Measurements from ENCODE around the gene ST6GALNAC2. TPM values are rescaled to one million over a fixed set of nuclear protein-coding genes. Genes with fewer than 3 reads are reported as not detected.

Gene ST6GALNAC2
- total RNA-seq: under 1 TPM; 0.19 to 0.51 TPM

DNA sequence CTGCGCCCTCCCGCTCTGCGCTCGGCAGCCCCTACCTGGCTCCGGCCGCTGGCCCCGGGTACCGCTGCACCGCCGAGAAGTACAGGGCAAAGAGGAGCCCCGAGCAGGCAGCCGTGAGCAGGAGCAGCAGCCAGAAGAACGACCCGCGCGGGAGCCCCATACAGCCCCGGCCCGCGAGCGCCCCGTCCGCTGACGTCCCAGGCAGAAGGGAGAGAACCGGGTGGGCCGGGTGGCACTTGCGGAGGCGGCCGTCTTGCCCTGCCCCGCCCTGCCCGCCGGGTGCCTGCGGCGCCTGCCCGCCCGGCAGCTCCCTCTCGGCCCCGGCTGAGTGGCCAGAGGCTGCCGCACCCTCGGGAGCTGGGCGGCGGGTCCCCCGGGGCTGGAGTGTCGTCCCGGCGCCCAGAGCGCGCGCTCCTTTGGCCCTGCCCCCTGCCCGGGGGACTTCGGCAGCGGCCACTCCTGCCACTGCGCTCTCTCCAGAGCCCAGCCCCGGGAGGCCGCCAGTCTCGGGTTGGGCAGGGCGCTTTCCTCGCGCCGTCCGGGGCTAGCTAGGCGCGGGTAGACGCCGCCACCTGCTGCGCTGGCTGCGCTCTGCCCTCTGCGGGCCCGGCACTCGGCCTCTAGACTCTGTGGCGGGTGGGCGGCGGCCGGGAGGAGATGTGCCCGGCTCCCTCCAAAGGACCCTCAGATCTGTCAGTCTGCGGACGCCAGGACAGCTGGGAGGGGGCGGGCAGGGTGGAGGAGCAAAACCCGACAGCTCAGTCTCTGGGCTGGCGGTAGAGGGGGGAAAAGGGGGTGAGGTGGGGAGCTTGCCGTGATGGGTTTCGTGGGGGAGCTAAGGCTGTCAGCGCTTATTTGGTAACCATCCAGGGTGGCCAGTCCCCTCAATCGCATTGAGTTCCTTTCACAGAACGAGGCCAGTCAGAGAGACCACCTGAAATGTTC lies at the start of gene ST6GALNAC2:
ST6GALNAC2 (minus strand) TSS at position 212 of the 945 bp plus-strand sequence; CDS start at position 160, 52 bp downstream.
- ChIA-PET POLR2A (interaction anchor here (1.1 to 1.5 kb wide), 3 partner anchors 25 to 28 kb away, joined by 3 to 9 read pairs (median 3); no protein-coding TSS in a partner anchor), CTCF (interaction anchor here (0.9 to 1.9 kb wide), 8 partner anchors 29 to 201 kb away, joined by 3 to 14 read pairs (median 5); partner anchors contain the start of gene SPHK1)
- H3K4me1 Mint-ChIP-seq (ENCODE audit: low read depth): peaks cover 13% of the 10 kb centered on the region
- peaks cover 3% of the 10 kb centered on the region for H3K36me3 Mint-ChIP-seq
- DNase-seq: peak; percentile 53
- H3K27me3 Mint-ChIP-seq: peaks cover 46% of the 10 kb centered on the region
- H3K4me3 Mint-ChIP-seq: peak within 1 kb of the TSS; percentile 57
- intact Hi-C loops (cut with micrococcal nuclease): loop anchor here (5.0 kb wide), 1 partner anchor 46 kb away; no protein-coding TSS in a partner anchor
- no peak within 1 kb of the TSS for H3K27ac Mint-ChIP-seq
- H3K9me3 Mint-ChIP-seq: no peaks in the 10 kb centered on the region

GRCh38 chr17:76635039-76635438 lies 49.4 kb upstream of the ST6GALNAC2 start:
- CTCF ChIA-PET: interaction anchor here (0.7 to 4.4 kb wide), 3 partner anchors 11 to 586 kb away, joined by 4 to 31 read pairs (median 5); no protein-coding TSS in a partner anchor
- Mint-ChIP-seq H3K27ac (no peak overlapping the region), H3K9me3 (no peaks in the 10 kb centered on the region), H3K4me1 (ENCODE audit: low read depth) (no peaks in the 10 kb centered on the region), H3K27me3 (no peaks in the 10 kb centered on the region), H3K4me3 (no peak overlapping the region), H3K36me3 (no peaks in the 10 kb centered on the region)
- intact Hi-C loops (cut with micrococcal nuclease): no loop called here
- DNase-seq: no peak
- POLR2A ChIA-PET: no interaction called here

DNA sequence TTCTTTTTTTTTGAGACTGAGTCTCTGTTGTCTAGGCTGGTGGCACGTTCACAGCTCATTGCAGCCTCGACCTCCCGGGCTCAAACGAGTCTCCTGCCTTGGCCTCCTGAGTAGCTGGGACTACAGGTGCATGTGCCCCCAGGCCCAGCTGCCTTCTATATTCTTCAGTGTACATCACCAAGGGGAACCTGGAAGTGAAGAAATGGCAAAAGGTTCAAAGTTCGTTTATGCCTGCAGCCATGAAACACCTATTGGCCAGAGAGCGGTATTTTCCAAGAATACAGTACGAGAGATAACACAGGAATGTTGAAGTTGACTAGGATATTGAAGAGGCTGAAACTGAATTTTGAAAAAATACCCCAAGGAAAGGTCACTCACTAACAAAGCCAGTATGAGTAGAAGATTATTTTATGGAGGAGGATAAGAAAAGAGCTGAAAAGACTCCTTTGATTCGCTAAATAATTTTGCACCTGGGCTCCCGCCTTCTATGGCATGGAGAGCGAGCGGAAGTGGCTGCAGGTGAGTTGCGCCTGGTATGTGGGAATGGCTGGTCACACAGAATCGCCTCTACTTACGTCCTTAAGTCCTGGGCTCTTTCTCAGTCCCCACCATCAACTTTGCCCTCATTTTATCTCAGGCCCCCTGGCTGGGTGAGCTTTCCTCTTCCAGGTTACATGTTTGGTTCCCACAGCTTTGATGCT lies 48.1 kb upstream of the ST6GALNAC2 start:
- no peaks in the 10 kb centered on the region for H3K27me3 Mint-ChIP-seq
- no peak overlapping the region for H3K4me3 Mint-ChIP-seq
- H3K4me1 Mint-ChIP-seq (ENCODE audit: low read depth): no peaks in the 10 kb centered on the region
- no peak for DNase-seq
- ChIA-PET POLR2A (no interaction called here), CTCF (interaction anchor here (0.6 to 4.4 kb wide), 2 partner anchors 10 to 84 kb away, joined by 4 to 31 read pairs; no protein-coding TSS in a partner anchor)
- H3K36me3 Mint-ChIP-seq: no peaks in the 10 kb centered on the region
- intact Hi-C loops (cut with micrococcal nuclease): loop anchor here (5.0 kb wide), 1 partner anchor 46 kb away; the partner anchor contains the start of gene ST6GALNAC2
- no peak overlapping the region for H3K27ac Mint-ChIP-seq
- no peaks in the 10 kb centered on the region for H3K9me3 Mint-ChIP-seq

DNA sequence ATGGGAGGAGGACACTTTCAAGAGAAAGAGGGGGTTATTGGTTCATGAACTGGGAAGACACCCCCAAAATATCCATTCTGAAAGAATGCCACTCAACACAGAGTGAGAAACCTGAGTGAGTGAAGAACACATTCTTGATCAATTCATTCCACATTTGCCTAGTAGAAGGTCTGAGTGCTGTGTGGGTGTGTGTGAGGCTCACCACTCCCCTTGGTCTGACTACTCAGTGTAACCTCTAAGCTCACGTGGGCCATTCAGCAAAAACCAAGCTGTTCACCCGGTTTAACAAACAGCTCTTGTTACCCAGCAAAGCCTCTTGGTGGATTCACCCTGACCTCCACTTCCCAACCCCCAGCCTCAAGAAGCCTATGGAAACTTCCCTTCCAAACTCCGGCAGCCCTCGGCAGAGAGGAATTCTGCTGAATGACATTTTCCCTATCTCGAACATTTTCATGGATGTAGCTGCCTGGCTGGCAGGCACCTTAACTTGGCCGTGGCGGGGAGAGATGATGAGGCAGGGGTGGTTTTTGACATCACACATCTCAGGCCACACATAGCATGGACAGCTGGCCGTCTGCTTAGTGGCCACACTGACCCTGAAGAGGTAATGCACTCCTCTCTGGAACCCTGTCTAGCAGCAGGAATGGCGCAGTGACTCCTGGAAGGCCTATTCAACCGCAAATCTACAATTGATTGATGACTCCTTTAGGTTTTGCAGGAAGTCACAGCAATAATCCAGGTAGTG lies 46.3 kb upstream of the ST6GALNAC2 start:
- ChIA-PET POLR2A (no interaction called here), CTCF (interaction anchor here (0.6 to 4.4 kb wide), 3 partner anchors 8 to 50 kb away, joined by 3 to 31 read pairs (median 4); no protein-coding TSS in a partner anchor)
- H3K4me3 Mint-ChIP-seq: no peak overlapping the region
- no peak overlapping the region for H3K27ac Mint-ChIP-seq
- H3K36me3 Mint-ChIP-seq: no peaks in the 10 kb centered on the region
- no peaks in the 10 kb centered on the region for H3K27me3 Mint-ChIP-seq
- no peak for DNase-seq
- no peaks in the 10 kb centered on the region for H3K9me3 Mint-ChIP-seq
- intact Hi-C loops (cut with micrococcal nuclease): loop anchor here (5.0 kb wide), 1 partner anchor 45 kb away; the partner anchor contains the start of gene ST6GALNAC2
- H3K4me1 Mint-ChIP-seq (ENCODE audit: low read depth): no peaks in the 10 kb centered on the region

DNA sequence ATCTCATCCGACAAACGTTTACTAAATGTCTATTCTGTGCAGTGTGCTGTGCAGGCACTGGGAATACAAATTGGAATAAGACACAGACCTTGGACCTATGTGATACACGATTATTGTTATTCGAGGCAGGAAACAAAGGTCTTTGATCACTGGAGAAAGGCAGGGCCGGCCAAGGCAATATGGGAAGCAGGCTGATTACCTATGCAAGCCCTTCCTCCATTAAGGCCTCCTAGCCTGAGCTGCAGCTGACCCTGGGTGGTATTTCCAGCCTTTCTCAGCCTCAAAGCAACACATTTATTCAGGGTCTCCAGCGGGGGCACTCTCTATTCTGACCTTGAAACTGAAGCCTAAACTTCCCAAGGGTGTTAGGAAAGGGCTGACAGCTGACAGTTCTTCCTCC lies 44.5 kb upstream of the ST6GALNAC2 start:
- intact Hi-C loops (cut with micrococcal nuclease): loop anchor here (5.0 kb wide), 1 partner anchor 43 kb away; the partner anchor contains the start of gene ST6GALNAC2
- no peak overlapping the region for H3K27ac Mint-ChIP-seq
- CTCF ChIA-PET: no interaction called here

GRCh38 chr17:76627510-76627909 lies 41.9 kb upstream of the ST6GALNAC2 start:
- Mint-ChIP-seq H3K4me1 (ENCODE audit: low read depth) (peaks cover 5% of the 10 kb centered on the region), H3K4me3 (no peak overlapping the region), H3K36me3 (no peaks in the 10 kb centered on the region), H3K9me3 (no peaks in the 10 kb centered on the region), H3K27me3 (no peaks in the 10 kb centered on the region), H3K27ac (no peak overlapping the region)
- POLR2A ChIA-PET: interaction anchor here (0.6 kb wide), 1 partner anchor 110 kb away, joined by 3 read pairs; the partner anchor contains the start of gene MFSD11
- DNase-seq: no peak
- intact Hi-C loops (cut with micrococcal nuclease): loop anchor here (10.0 kb wide), 1 partner anchor 57 kb away; no protein-coding TSS in a partner anchor
- CTCF ChIA-PET: interaction anchor here (1.5 to 7.2 kb wide), 2 partner anchors 87 to 104 kb away, joined by 4 to 112 read pairs; no protein-coding TSS in a partner anchor

More for the DNA sequence above, 44.5 kb upstream of the ST6GALNAC2 start:
- POLR2A ChIA-PET: no interaction called here
- H3K36me3 Mint-ChIP-seq: no peaks in the 10 kb centered on the region
- H3K27me3 Mint-ChIP-seq: no peaks in the 10 kb centered on the region
- no peak for DNase-seq
- H3K4me3 Mint-ChIP-seq: no peak overlapping the region
- H3K9me3 Mint-ChIP-seq: no peaks in the 10 kb centered on the region
- H3K4me1 Mint-ChIP-seq (ENCODE audit: low read depth): no peaks in the 10 kb centered on the region

GRCh38 chr17:76626442-76626841 lies 40.8 kb upstream of the ST6GALNAC2 start:
- H3K27me3 Mint-ChIP-seq: no peaks in the 10 kb centered on the region
- no peak for DNase-seq
- no peak overlapping the region for H3K27ac Mint-ChIP-seq
- no peaks in the 10 kb centered on the region for H3K9me3 Mint-ChIP-seq
- H3K36me3 Mint-ChIP-seq: no peaks in the 10 kb centered on the region
- ChIA-PET CTCF (interaction anchor here (1.0 to 7.2 kb wide), 5 partner anchors 14 to 103 kb away, joined by 3 to 112 read pairs (median 4); no protein-coding TSS in a partner anchor), POLR2A (no interaction called here)
- intact Hi-C loops (cut with micrococcal nuclease): loop anchor here (10.0 kb wide), 1 partner anchor 58 kb away; no protein-coding TSS in a partner anchor
- peaks cover 5% of the 10 kb centered on the region for H3K4me1 Mint-ChIP-seq (ENCODE audit: low read depth)
- H3K4me3 Mint-ChIP-seq: no peak overlapping the region

DNA sequence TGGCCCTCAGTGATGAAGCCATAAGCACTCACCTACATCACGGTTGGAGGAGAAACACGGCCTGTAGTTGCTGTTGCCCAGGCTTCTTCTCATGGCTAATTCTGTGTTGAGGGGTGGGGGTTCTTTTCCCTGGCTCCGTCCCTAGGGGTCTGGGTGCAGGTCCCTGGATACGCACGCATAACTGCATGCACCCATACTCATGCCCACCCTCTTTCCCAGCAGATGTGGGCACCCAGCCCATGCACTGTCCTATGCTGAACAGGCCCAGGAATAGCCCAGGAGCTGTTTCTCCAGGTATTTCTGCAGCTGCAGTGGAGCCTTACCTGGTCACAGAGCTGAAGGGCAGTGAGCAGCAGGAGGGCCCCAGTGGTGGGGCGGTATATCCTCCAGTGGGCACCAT lies 39.8 kb upstream of the ST6GALNAC2 start:
- no peak for DNase-seq
- H3K4me3 Mint-ChIP-seq: no peak overlapping the region
- ChIA-PET CTCF (interaction anchor here (1.0 to 7.2 kb wide), 12 partner anchors 8 to 107 kb away, joined by 3 to 112 read pairs (median 18); no protein-coding TSS in a partner anchor), POLR2A (no interaction called here)
- no peaks in the 10 kb centered on the region for H3K36me3 Mint-ChIP-seq
- H3K9me3 Mint-ChIP-seq: no peaks in the 10 kb centered on the region
- no peak overlapping the region for H3K27ac Mint-ChIP-seq
- H3K27me3 Mint-ChIP-seq: no peaks in the 10 kb centered on the region
- peaks cover 5% of the 10 kb centered on the region for H3K4me1 Mint-ChIP-seq (ENCODE audit: low read depth)
- intact Hi-C loops (cut with micrococcal nuclease): loop anchor here (10.0 kb wide), 1 partner anchor 59 kb away; no protein-coding TSS in a partner anchor

- Mint-ChIP-seq H3K4me3 (no peak overlapping the region), H3K27me3 (no peaks in the 10 kb centered on the region), H3K36me3 (no peaks in the 10 kb centered on the region), H3K9me3 (no peaks in the 10 kb centered on the region), H3K27ac (no peak overlapping the region), H3K4me1 (ENCODE audit: low read depth) (peaks cover 5% of the 10 kb centered on the region)
- CTCF ChIA-PET: interaction anchor here (0.5 to 7.2 kb wide), 58 partner anchors 8 to 1444 kb away, joined by 3 to 112 read pairs (median 4); partner anchors contain the start of genes PRCD and ST6GALNAC2
- POLR2A ChIA-PET: interaction anchor here (1.3 kb wide), 1 partner anchor 65 kb away, joined by 4 read pairs; no protein-coding TSS in a partner anchor
- DNase-seq: peak; percentile 85
- intact Hi-C loops (cut with micrococcal nuclease): loop anchor here (1.0 to 10.0 kb wide), 3 partner anchors 61 to 100 kb away; no protein-coding TSS in a partner anchor
Measured at GRCh38 chr17:76623271-76624146, 37.8 kb upstream of the ST6GALNAC2 start.

DNA sequence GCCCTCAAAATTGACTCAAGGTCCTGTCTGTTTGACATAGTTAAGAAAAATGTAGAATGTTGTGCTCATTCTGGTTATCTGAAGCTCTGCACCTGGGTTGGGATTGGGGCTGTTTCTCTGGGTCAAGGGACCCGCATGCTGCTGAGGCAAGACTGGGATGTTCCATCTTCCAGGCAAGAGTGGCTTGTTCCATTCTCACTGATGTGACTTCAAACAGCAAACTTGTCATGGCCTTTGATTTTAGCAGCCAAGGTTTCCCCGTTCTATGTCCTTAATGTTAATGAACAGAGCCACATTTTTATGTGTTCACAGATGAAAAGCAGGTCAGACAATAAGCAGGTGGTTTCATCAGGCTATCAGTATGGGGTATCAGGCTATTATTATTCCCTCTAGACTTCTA lies 32.2 kb upstream of the ST6GALNAC2 start:
- DNase-seq: no peak
- Mint-ChIP-seq H3K36me3 (no peaks in the 10 kb centered on the region), H3K27me3 (no peaks in the 10 kb centered on the region), H3K9me3 (peaks cover 4% of the 10 kb centered on the region), H3K4me1 (ENCODE audit: low read depth) (no peaks in the 10 kb centered on the region), H3K27ac (no peak overlapping the region), H3K4me3 (no peak overlapping the region)
- ChIA-PET POLR2A (no interaction called here), CTCF (interaction anchor here (1.6 kb wide), 1 partner anchor 95 kb away, joined by 7 read pairs; no protein-coding TSS in a partner anchor)
- intact Hi-C loops (cut with micrococcal nuclease): no loop called here
